PC-3 (cell line): ENCODE measurements around the gene TCF12. TPM values are rescaled to one million over a fixed set of nuclear protein-coding genes. Genes with fewer than 3 reads are reported as not detected.

Experiments used
- ATAC-seq: fragments of 200-7000 bp; cut with Tn5 transposase; 2 replicates; pipeline ENCODE4 v1.9.1; 2020; ENCODE audit warnings: mild to moderate bottlenecking, moderate library complexity
- BruUV-seq: library from RNA; stranded (reverse); fragments of 400-500 nt; replicated peaks from 2 replicates; lab custom pipeline; 2021; lab: Mats Ljungman, UMichigan
- CTCF ChIA-PET: fragments of 300-600 bp; sonication (Branson Sonifier 250); formaldehyde crosslinking; loops from one replicate; lab custom pipeline; 2022; ENCODE audit warnings: antibody characterized with exemption; lab: Charles Lee
- POLR2A ChIA-PET: fragments of 300-600 bp; sonication (Branson Sonifier 250); formaldehyde crosslinking; loops from one replicate; lab custom pipeline; 2022; ENCODE audit warnings: antibody characterized with exemption; ENCODE audit not compliant: unreplicated experiment; lab: Charles Lee
- DNase-seq: peaks from one replicate; pipeline ENCODE4 v3.0.0-alpha.2; 2015
- H2AFZ ChIP-seq: fragments of 300-600 bp; sonication (generic); 2 replicates; pipeline ENCODE4 v1.6.0; 2016; ENCODE audit warnings: antibody characterized with exemption, low read length
- H3F3A ChIP-seq: fragments of 300-600 bp; sonication (generic); one replicate; pipeline ENCODE4 v1.6.0; 2017; ENCODE audit warnings: antibody characterized with exemption, low read length, control low read depth, mild to moderate bottlenecking; ENCODE audit not compliant: unreplicated experiment
- H3K27ac ChIP-seq: fragments of 300-600 bp; sonication (generic); 2 replicates; pipeline ENCODE4 v1.5.1; 2016; ENCODE audit warnings: mild to moderate bottlenecking, low read length
- H3K27me3 ChIP-seq: fragments of 300-600 bp; sonication (generic); 2 replicates; pipeline ENCODE4 v1.6.1; 2016; ENCODE audit warnings: low read length, mixed read lengths
- H3K36me3 ChIP-seq: fragments of 300-600 bp; sonication (generic); 2 replicates; pipeline ENCODE4 v1.6.1; 2016; ENCODE audit warnings: low read depth, mixed run types, low read length, mixed read lengths
- H3K4me1 ChIP-seq: fragments of 300-600 bp; sonication (generic); 2 replicates; pipeline ENCODE4 v1.5.1; 2016; ENCODE audit warnings: low read length; ENCODE audit not compliant: insufficient read depth
- H3K4me2 ChIP-seq: fragments of 300-600 bp; sonication (generic); 2 replicates; pipeline ENCODE4 v1.6.0; 2016; ENCODE audit warnings: low read length
- H3K4me3 ChIP-seq: fragments of 300-600 bp; sonication (generic); 2 replicates; pipeline ENCODE4 v1.5.1; 2016; ENCODE audit warnings: mild to moderate bottlenecking, low read length, mixed read lengths
- H3K79me2 ChIP-seq: fragments of 300-600 bp; sonication (generic); 2 replicates; pipeline ENCODE4 v1.6.1; 2017; ENCODE audit warnings: low read length, mixed read lengths
- H3K9ac ChIP-seq: fragments of 300-600 bp; sonication (generic); 2 replicates; pipeline ENCODE4 v1.6.0; 2016; ENCODE audit warnings: mild to moderate bottlenecking, low read length
- H3K9me2 ChIP-seq: fragments of 300-600 bp; sonication (generic); replicated peaks from 2 replicates; pipeline ENCODE4 v1.6.1; 2016; ENCODE audit warnings: mixed run types, low read length, mixed read lengths
- H3K9me3 ChIP-seq: fragments of 300-600 bp; sonication (generic); 2 replicates; pipeline ENCODE4 v1.6.1; 2016; ENCODE audit warnings: low read length, mixed read lengths
- H4K20me1 ChIP-seq: fragments of 300-600 bp; sonication (generic); 2 replicates; pipeline ENCODE4 v1.6.1; 2016; ENCODE audit warnings: low read length, mixed read lengths
- CTCF ChIP-seq: fragments of 300-600 bp; sonication (generic); conservative IDR thresholded peaks from 2 replicates; pipeline ENCODE4 v1.5.1; 2017; ENCODE audit warnings: antibody characterized with exemption, low read depth, mild to moderate bottlenecking, low read length
- EZH2 ChIP-seq: fragments of 300-600 bp; sonication (generic); IDR thresholded peaks from one replicate; pipeline ENCODE4 v1.6.1; 2017; ENCODE audit warnings: antibody characterized with exemption, mild to moderate bottlenecking, low read length; ENCODE audit not compliant: unreplicated experiment
- EZH2phosphoT487 ChIP-seq: fragments of 300-600 bp; sonication (generic); IDR thresholded peaks from 2 replicates; pipeline ENCODE4 v1.6.1; 2018; ENCODE audit warnings: mild to moderate bottlenecking, antibody characterized with exemption, low read length, borderline replicate concordance
- intact Hi-C: fragments of 100-400 bp; cut with micrococcal nuclease; formaldehyde crosslinking; loops from 2 replicates; pipeline ENCODE4 v1.9.0; 2023
- total RNA-seq: library from RNA; depleted of rRNA; stranded (reverse); fragments of >200 nt; gene quantifications from 2 replicates; pipeline ENCODE4 v1.2.3, GENCODE V29; 2014

The TCF12 gene
- total RNA-seq, 1 experiment from 2014 or later: 103 TPM

- POLR2A ChIA-PET: no interaction called here
- TF ChIP-seq CTCF: no peak
- TF ChIP-seq EZH2: no peak
- TF ChIP-seq EZH2phosphoT487: no peak
- CTCF ChIA-PET: no interaction called here
- H3K27me3 ChIP-seq: no peaks in the 10 kb centered on the region
- no TSS peak for BruUV-seq
- ATAC-seq: no peak
- H4K20me1 ChIP-seq: no peaks in the 10 kb centered on the region
- no peak overlapping the region for H3K9ac ChIP-seq
- DNase-seq: no peak
- H2AFZ ChIP-seq: no peak overlapping the region
- no peak overlapping the region for H3K27ac ChIP-seq
- no peaks in the 10 kb centered on the region for H3F3A ChIP-seq
- H3K36me3 ChIP-seq: no peaks in the 10 kb centered on the region
- H3K4me2 ChIP-seq: no peak overlapping the region
- H3K9me3 ChIP-seq: no peaks in the 10 kb centered on the region
- H3K4me3 ChIP-seq: no peak overlapping the region
- H3K79me2 ChIP-seq: no peaks in the 10 kb centered on the region
- H3K9me2 ChIP-seq: no peaks in the 10 kb centered on the region
- H3K4me1 ChIP-seq: no peaks in the 10 kb centered on the region
- intact Hi-C loops: no loop called here
Measured at GRCh38 chr15:57283774-57284503, 365.5 kb downstream of the TCF12 start.

- H3K27me3 ChIP-seq: no peaks in the 10 kb centered on the region
- H3K9me3 ChIP-seq: no peaks in the 10 kb centered on the region
- H3K9me2 ChIP-seq: no peaks in the 10 kb centered on the region
- ChIA-PET POLR2A (no interaction called here), CTCF (no interaction called here)
- ATAC-seq: no peak
- DNase-seq: no peak
- no peak overlapping the region for H3K9ac ChIP-seq
- H3F3A ChIP-seq: no peaks in the 10 kb centered on the region
- no peak overlapping the region for H2AFZ ChIP-seq
- H3K4me2 ChIP-seq: no peak overlapping the region
- no TSS peak for BruUV-seq
- no peak overlapping the region for H3K27ac ChIP-seq
- H3K79me2 ChIP-seq: no peaks in the 10 kb centered on the region
- H3K4me1 ChIP-seq: no peaks in the 10 kb centered on the region
- no peaks in the 10 kb centered on the region for H4K20me1 ChIP-seq
- intact Hi-C loops: no loop called here
- H3K36me3 ChIP-seq: no peaks in the 10 kb centered on the region
- no peak for TF ChIP-seq CTCF
- no peak for TF ChIP-seq EZH2phosphoT487
- TF ChIP-seq EZH2: no peak
- H3K4me3 ChIP-seq: no peak overlapping the region
Measured at GRCh38 chr15:57284535-57284934, 366.1 kb downstream of the TCF12 start.

GRCh38 chr15:57285386-57285785 is 366.9 kb downstream of the TCF12 start:
- no peaks in the 10 kb centered on the region for H3K4me1 ChIP-seq
- TF ChIP-seq EZH2phosphoT487 (no peak), EZH2 (no peak), CTCF (no peak)
- H3K27me3 ChIP-seq: no peaks in the 10 kb centered on the region
- no peak for DNase-seq
- H3K9me2 ChIP-seq: no peaks in the 10 kb centered on the region
- intact Hi-C loops: no loop called here
- no peaks in the 10 kb centered on the region for H4K20me1 ChIP-seq
- no peaks in the 10 kb centered on the region for H3F3A ChIP-seq
- H3K27ac ChIP-seq: no peak overlapping the region
- CTCF ChIA-PET: no interaction called here
- H3K4me3 ChIP-seq: no peak overlapping the region
- no peak overlapping the region for H3K9ac ChIP-seq
- H3K9me3 ChIP-seq: no peaks in the 10 kb centered on the region
- H3K79me2 ChIP-seq: no peaks in the 10 kb centered on the region
- no peak for ATAC-seq
- POLR2A ChIA-PET: no interaction called here
- no peaks in the 10 kb centered on the region for H3K36me3 ChIP-seq
- H2AFZ ChIP-seq: no peak overlapping the region
- no peak overlapping the region for H3K4me2 ChIP-seq
- BruUV-seq: no TSS peak
